HG02610 (cell line): ENCODE measurements around the gene ETV6.
"Not testable (repeated sequence)": the region's sequence is repeated elsewhere in the genome, so short reads cannot be mapped to it uniquely, and the experiment has no call there.

Experiments
- ATAC-seq: cut with Tn5 transposase; IDR thresholded peaks from one replicate; pipeline ENCODE4 v1.9.1; 2021; ENCODE audit warnings: mild to moderate bottlenecking, moderate library complexity; ENCODE audit not compliant: unreplicated experiment

The ETV6 gene

DNA sequence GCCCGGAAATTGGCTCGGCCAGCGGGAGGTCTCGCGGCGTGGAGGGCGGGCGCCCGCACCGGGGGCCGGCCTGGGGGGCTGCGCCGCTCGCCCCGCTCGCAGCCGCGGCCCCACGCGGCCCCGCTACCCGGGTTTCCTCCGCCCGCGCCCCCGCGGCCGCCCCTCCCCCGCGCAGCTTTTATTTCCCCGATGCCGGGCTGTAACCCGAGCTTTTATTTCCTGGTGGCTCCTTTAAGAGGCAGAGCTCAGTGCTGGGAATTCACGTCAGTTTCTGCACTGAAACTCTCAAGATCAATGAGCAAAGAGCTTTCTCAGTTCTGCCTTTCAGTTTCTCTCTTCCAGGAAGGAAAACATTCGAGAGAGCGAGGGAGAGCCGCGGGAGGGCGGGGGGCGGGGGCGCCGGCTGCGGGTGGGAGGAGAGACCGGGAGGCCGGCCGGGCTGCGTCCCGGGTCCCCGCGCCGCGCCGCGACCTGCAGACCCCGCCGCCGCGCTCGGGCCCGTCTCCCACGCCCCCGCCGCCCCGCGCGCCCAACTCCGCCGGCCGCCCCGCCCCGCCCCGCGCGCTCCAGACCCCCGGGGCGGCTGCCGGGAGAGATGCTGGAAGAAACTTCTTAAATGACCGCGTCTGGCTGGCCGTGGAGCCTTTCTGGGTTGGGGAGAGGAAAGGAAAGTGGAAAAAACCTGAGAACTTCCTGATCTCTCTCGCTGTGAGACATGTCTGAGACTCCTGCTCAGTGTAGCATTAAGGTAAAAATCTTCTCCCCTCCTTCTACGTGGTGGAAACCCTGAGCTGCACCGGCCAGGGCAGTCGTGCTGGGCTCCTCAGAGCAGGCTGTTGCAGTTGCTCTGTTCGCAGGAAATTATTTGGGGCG is at the start of gene ETV6:
TSS of gene ETV6 (plus strand) at position 262 of the 873 bp plus-strand sequence. CDS start at position 716, 454 bp downstream.
- peak; percentile 41 for ATAC-seq

DNA sequence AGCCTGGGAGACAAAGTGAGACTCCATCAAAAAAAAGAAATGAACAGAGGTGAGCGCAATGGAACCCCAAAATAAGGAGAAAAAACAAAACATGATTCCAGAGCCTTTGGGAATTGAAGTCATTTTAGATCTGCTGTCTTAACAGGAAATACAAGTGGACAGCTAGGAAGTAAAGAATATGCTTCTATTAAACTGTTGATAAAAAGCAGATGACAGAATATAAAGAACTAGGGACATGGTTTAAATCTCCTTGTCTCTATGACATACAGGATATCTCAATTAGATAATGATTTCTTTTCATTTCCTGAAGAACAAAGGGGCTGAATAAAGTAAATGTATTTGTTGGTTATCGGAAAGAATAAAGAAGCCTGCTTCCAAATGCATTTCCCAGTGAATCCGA is 49.3 kb upstream of the ETV6 start:
- no peak for ATAC-seq

DNA sequence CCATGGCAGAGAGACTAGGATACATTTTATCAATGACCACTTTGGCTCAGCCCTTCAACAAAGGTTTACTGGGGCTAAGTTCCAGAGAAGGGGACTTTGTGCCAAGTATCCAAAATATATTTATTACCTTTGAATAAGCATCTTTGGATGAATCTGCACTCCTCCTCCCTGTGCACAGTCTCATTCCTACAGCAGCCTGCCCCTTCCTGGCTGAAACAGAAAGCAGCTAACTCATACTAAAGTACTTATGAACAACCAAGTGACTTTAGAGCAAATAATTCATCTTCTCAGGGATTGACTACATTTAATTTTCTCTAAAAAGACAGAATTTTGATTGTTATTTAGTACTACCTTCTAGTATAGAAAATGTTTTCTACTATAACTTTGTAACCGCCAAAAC is 47.8 kb upstream of the ETV6 start:
- no peak for ATAC-seq

DNA sequence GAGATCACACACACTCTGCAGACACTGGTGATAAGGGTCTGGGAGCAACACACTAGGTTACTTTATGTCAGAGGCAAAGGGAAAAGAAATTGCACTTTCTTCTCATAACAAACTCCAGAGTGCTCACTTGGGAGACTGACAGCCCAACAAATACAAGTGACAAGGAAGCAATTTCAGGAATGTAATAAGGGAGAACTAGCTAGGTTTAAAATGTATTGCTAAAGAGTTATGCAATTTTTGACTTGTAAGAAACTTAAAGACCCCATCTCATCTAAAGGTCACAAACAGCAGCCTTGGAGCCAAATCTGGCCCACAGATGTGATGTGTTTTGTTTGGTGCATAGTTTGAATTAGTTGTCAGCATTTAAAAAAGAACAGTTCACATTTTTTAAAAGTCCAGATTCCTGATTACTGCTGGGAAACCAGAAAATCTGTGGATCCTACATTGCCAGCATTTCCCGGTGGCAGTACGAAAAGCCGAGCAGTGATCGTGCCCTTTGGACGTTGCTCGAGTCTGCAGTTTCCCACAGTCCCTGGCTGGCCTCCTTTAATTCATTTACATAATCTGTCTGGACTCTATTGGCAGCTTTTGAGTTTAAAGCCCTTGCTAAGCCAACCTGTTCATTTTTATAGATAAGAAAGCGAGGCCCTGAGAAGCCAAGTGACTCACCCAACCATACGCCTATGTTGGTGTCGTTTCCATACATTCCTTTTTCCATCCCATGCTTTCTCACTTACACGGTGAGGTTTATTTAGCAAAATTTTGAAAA is 42.0 kb upstream of the ETV6 start:
- ATAC-seq: no peak

DNA sequence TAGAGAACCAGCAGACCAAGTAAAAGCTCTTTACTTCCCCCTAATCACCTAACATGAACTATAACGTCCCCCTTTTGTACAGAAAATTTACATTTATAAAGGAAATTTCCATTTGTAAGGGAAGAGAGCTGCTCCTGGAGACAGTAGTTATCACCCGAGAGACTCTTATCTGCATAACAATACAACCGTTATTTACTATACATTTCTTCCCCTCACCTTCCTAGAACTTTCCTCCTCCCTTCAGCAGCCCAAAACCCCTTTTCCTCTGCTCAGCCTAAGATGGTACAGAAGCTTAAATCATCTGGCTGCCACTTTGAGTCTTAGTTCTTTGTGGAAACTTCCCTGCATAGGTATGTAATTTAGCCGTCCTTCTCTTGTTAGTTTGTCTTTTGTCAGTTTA is 40.4 kb upstream of the ETV6 start:
- no peak for ATAC-seq

DNA sequence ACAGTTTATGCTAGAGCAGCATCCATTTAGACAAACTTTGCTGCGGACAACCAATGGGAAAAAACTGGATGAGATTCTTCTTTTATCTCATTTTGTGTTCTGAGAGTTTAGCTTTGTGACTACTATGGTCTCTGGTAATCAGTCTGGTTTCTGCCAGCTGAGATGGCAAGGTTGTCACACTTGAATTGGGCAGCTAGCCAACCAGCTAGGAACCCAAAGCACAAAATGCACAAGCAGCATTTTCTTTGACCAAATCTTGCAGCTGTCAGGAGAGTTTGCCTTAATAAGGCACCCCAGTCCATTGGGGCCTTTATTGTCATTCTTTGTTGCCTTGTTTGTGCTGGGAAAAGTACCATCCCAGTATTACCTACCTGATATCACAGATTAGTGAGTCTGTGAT is 34.0 kb upstream of the ETV6 start:
- no peak for ATAC-seq

DNA sequence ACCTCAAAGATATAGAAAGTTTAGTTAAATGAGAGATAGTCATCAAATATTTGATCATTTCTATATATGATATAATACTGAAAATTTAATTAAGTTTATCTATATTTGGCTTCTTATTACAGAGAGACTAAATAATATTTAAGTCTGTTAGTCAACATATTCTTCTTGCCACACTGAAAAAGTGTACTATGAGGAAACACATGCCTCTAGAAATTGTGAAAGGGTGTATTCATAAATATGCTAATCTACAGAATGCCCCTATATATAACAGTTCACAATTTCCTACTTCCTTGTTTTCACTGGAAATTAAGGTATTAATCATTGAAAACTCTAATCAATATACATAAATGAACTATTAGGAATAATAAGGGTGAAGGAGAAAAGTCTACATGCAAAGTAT is 31.4 kb upstream of the ETV6 start:
- no peak for ATAC-seq

DNA sequence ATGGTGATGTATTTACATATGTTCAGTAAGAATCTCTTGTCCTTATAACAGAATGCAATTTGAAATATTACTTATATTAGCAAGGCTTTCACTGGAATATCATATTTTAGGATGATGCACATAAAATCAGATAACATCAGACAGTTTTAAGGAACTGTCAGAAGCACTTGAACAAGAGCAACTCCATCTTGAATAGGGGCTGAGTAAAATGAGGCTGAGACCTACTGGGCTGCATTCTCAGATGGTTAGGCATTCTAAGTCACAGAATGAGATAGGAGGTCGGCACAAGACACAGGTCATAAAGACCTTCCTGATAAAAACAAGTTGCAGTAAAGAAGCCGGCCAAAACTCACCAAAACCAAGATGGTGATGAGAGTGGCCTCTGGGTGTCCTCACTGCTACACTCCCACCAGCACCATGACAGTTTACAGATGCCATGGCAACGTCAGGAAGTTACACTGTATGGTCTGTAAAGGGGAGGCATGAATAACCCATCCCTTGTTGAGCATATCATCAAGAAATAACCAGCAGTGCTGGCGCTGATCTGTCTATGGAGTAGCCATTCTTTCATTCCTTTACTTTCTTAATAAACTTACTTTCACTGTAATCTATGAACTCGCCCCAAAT is 27.6 kb upstream of the ETV6 start:
- ATAC-seq: no peak

DNA sequence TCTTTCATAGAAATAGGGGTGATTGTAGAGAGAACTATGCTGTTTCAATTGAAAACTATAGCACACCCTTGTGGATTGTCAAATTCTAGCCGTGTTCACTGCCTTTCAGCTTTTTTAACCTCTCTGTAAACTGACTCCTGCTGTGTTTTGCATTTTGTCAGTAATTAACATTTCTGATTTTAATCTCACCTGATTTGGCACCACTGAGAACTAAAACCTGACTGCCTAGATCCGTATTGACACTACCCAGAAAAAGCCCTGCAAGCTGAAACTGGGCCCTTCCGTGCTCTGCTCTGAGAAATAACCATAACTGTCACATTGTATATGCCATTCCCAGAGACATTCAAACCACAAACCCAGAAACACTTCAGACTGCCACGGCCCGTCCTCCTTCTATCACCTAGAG is 26.6 kb upstream of the ETV6 start:
- no peak for ATAC-seq

DNA sequence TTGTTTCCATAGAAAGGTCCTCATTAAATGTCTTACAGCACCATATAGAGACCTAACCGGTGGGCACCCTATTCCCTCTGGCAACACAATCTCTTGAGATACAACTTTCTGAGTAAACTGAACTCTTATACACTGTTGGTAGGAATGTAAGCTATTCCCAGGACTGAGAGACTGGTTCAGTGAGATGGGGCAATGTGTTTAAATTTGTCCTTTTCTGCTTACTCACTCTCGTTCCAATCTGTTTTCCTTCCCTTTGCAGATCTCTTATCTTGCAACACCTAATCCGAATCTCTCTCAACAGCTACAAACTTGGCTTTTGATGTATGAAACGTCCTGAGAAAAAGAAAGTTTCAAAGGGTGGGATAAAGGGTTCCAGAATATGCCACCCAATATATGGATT is 26.1 kb upstream of the ETV6 start:
- ATAC-seq: no peak

DNA sequence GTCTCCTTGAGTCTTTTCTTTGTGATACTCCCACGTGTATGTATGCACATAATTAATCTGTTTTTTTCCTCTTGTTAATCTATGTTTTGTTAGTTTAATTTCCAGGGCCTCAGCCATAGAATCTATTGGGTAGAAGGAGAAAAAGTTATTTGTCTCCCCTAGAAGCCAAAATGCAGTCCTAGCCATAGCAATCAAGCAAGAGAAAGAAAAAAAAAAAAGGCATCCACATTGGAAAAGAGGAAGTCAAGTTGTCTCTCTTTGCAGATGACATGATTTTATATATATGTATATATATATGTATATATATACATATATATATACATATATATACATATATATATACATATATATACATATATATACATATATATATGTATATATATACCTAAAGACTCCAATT is 25.4 kb upstream of the ETV6 start:
- ATAC-seq: no peak

DNA sequence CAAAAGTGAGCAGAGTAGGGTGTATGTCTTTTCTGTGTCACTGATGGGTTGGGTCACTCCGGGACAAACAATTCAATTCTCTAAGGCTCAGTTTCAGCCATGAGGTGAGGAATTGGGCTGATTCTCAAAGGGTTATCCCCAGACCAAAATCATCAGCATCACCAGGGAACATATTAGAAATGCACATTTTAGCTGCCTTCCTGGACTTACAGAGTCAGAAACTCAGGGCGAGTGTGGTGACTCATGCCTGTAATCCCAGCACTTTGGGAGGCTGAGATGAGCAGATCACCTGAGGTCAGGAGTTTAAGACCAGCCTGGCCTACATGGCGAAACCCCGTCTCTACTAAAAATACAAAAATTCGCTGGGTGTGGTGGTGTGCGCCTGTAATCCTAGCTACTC is 21.8 kb upstream of the ETV6 start:
- ATAC-seq: not testable (repeated sequence)

DNA sequence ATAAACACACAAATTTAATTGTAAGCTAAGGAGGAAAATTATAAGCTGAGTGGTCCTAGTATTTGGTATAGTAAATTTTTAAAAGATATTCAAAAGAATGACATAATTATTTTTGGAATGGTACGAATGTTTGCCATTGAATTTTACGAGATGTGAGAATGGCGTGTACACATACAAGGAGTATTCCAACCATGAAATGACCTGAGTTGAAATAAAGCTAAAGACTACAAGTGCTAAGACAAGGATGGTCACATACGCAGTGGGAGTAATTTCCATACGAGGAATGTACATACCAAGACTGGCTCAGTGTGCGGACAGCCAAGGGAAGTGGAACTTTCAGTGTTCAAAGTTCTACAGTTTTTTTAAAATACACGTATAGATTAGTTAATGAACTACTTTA is 21.1 kb upstream of the ETV6 start:
- ATAC-seq: no peak

DNA sequence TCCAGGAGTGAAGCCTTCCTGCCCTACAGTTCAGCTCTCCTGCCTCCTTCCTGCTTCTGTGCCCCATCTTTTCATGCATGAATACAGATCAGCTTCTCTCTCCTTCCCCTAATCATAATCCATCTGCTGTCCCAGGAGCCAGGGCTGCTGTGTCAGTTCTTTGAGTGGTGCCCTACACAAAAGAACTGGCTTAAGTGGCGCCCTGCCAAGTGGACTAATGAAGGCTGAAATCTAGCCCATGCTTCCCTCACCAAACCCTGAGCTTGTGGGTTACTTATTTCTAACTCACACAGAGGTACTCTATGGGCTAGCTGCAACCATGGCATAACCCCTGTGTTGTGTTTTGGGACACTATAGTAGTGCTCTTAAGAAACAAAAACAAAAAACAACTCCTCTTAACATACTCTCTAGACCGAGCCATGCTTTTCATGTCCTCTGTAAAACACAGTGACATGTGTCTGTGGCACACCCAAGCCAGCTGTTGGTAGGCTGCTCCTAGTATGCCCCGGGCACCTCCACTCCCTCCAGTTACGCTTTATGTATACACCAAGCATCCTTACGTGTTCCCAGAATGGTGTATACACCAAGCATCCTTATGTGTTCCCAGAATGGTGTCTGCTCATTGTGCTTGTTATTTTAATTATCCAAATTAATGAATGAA is 19.3 kb upstream of the ETV6 start:
- ATAC-seq: no peak

DNA sequence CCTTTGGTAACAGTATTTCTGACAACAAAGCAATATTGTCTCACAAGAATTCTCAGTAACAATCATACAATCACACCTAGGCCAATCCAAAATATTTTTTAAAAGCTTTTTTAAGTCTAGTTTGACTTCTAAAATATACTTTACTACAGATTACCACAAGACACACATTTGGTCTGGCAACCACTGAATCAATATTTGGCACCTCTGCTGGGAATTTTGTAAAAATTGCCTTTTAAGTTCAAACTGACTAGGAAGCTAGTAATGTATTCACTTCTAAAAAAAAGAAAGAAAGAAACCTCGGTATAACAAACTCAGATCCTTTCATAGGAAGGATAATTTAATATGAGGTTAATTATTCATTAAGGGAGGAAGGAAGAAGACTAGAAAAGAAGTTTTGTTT is 18.2 kb upstream of the ETV6 start:
- no peak for ATAC-seq

DNA sequence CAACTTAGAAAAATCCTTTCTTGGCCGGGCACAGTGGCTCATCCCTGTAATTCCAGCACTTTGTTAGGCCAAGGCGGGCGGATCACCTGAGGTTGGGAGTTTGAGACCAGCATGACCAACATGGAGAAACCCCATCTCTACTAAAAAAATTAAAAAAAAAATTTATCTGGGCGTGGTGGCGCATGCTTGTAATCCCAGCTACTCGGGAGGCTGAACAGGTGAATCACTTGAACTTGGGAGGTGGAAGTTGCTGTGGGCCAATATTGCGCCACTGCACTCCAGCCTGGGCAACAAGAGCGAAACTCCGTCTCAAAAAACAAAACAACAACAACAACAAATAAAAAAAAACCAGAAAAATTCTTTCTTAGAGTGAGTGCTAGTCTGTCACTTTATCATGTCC is 17.6 kb upstream of the ETV6 start:
- ATAC-seq: not testable (repeated sequence)

DNA sequence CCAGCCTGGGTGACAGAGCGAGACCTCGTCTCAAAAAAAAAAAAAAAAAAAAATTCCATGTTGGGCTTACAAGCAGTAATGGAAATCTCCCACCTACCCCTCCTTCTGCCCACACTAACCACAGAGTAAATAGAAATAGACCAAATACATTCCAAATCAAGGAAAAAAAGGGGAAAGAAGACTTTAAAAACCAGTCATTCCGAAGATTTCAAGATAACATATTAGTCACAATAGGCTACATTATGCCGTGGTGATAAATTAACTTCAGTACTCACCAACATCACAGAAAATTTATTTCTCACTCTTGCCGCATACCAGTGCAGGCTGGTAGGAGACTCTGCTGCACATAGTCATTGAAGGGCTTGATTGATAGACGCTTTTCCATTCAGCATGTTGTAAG is 15.5 kb upstream of the ETV6 start:
- no peak for ATAC-seq

DNA sequence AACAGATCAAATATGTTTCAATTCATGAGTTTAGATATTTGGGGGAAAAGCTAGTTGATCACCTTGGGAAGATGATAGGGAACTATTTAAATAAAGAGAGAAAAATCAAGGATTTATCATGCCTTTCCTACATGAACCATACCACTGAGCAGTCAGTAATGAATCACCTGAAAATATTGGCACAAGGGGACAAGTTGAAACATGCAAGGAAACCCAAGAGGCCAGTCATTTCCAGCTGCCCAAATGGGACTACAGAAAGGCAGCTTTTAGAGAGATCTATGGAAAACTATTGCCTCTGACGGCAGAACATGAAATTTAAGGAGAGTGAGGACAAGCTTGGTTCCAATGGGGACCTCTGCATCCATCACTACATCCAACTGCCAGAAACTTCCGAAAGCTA is 14.1 kb upstream of the ETV6 start:
- no peak for ATAC-seq

DNA sequence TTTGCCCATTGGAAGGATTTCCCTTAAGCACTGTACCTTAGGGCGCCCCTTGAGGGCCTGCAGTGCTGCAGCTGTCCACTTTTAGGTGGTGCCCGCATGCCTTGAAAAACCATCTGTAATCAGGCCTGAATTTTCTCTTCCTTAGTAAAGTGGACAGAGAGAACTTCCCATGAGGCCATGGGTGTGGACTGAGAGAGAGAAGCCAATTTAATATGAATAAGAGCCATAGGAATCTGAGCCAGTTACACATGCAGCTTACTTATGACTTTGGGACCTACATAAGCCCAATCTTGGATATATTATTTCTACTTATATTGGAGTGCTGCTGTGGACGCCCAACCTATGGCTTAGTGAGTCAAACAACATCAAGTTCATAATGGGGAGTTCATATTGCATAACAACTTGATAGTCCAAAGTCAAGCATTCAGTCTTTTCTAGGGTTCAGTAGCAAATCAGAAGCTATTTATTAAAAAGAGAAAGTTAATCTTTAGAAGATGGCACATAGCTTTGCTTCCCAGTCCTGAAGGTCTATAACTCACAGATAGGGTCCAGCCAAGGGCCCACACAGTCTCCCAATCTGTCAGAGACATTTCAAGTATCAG is 11.1 kb upstream of the ETV6 start:
- no peak for ATAC-seq

DNA sequence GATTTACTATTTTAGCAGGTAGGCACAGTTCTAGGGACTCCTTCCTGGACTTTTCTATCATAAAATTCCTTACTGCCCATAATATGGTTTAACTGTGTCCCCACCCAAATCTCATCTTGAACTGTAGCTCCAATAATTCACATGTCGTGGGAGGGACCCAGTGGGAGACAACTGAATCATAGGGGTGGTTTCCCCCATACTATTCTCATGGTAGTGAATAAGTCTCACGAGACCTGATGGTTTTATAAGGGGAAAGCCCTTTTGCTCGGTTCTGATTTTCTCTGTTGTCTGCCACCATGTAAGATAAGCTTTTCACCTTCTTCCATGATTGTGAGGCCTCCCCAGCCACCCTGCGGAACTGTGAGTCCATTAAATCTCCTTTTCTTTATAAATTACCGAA is 10.0 kb upstream of the ETV6 start:
- no peak for ATAC-seq

DNA sequence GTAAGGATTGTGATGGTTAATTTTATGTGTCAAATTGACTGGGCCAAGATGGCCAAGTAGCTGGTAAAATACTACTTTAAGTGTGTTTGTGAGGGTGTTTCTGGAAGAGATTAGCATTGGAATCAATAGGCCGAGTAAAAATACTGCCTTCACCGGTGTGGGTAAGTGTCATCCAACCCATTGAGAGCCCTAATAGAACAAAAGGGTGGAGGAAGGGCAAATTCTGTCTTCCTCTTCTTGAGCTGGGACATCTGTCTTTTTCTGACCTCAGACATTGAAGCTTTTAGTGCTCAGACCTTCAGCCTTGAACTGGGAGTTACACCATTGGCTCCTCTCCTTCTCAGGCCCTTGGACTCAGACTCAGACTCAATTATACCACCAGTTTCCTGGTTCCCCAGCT is 8.0 kb upstream of the ETV6 start:
- no peak for ATAC-seq
